ENCODE measurements around the gene SFXN5.

DNA sequence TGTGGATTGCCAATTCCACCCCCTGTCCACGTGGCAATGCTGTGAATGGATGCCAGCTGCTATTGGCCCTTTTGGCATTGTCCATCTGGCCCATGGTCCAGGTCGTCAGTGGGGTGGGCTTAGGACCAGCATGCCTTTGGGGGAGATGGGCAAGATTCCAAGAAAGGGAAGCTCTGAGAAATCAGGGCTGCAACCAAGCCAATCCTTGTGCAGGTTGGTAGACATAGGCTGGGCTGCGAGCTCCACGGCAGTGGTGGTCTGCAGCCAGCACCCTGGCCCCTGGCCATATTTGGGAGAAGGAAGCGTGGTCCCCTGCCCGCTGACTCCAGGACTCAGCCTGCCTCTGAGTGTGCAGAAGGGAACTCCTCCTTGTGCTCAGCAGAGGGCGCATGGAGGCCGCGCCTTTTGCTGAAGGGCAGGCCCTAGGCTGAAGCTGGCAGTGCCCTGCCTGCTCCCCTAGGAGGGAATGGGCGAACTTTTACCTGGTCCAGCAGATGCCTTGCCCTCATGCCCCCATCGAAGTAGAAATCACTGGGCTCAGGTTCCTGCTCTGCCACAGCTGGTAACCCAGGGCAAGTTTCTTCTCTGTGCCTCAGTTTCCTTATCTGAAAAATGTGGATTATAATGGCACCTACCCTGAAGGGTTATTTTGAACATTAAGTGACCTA lies 178.9 kb downstream of the SFXN5 start:
- TF ChIP-seq POLR2AphosphoS5 (IDR thresholded peaks at IDR 0.05): no peak
- TF ChIP-seq, protein P1, sequence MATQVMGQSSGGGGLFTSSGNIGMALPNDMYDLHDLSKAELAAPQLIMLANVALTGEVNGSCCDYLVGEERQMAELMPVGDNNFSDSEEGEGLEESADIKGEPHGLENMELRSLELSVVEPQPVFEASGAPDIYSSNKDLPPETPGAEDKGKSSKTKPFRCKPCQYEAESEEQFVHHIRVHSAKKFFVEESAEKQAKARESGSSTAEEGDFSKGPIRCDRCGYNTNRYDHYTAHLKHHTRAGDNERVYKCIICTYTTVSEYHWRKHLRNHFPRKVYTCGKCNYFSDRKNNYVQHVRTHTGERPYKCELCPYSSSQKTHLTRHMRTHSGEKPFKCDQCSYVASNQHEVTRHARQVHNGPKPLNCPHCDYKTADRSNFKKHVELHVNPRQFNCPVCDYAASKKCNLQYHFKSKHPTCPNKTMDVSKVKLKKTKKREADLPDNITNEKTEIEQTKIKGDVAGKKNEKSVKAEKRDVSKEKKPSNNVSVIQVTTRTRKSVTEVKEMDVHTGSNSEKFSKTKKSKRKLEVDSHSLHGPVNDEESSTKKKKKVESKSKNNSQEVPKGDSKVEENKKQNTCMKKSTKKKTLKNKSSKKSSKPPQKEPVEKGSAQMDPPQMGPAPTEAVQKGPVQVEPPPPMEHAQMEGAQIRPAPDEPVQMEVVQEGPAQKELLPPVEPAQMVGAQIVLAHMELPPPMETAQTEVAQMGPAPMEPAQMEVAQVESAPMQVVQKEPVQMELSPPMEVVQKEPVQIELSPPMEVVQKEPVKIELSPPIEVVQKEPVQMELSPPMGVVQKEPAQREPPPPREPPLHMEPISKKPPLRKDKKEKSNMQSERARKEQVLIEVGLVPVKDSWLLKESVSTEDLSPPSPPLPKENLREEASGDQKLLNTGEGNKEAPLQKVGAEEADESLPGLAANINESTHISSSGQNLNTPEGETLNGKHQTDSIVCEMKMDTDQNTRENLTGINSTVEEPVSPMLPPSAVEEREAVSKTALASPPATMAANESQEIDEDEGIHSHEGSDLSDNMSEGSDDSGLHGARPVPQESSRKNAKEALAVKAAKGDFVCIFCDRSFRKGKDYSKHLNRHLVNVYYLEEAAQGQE (IDR thresholded peaks at IDR 0.05; ENCODE audit: borderline replicate concordance): no peak
- TF ChIP-seq, protein P2, sequence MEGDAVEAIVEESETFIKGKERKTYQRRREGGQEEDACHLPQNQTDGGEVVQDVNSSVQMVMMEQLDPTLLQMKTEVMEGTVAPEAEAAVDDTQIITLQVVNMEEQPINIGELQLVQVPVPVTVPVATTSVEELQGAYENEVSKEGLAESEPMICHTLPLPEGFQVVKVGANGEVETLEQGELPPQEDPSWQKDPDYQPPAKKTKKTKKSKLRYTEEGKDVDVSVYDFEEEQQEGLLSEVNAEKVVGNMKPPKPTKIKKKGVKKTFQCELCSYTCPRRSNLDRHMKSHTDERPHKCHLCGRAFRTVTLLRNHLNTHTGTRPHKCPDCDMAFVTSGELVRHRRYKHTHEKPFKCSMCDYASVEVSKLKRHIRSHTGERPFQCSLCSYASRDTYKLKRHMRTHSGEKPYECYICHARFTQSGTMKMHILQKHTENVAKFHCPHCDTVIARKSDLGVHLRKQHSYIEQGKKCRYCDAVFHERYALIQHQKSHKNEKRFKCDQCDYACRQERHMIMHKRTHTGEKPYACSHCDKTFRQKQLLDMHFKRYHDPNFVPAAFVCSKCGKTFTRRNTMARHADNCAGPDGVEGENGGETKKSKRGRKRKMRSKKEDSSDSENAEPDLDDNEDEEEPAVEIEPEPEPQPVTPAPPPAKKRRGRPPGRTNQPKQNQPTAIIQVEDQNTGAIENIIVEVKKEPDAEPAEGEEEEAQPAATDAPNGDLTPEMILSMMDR (IDR thresholded peaks at IDR 0.05; ENCODE audit: poor library complexity, severe bottlenecking): peak; percentile 89
- no peak for TF ChIP-seq EP300 (conservative IDR thresholded peaks at IDR 0.05; ENCODE audit: poor library complexity, severe bottlenecking)
- TF ChIP-seq TAF1 (IDR thresholded peaks at IDR 0.05; ENCODE audit: low read depth): no peak
- no peak for TF ChIP-seq MXI1 (conservative IDR thresholded peaks at IDR 0.05; ENCODE audit: poor library complexity, severe bottlenecking)
- no peak for TF ChIP-seq EZH2 (IDR thresholded peaks at IDR 0.05; ENCODE audit: borderline replicate concordance, insufficient read depth, low read length, poor library complexity, severe bottlenecking)
- peak; percentile 88 for TF ChIP-seq RAD21 (conservative IDR thresholded peaks at IDR 0.05)
- peak; percentile 96 for TF ChIP-seq SMC3 (conservative IDR thresholded peaks at IDR 0.05; ENCODE audit: poor library complexity)

Data from neural cell (in vitro differentiated cells).